ENCODE data around the gene MIPEP.
"Not testable (repeated sequence)": the region's sequence is repeated elsewhere in the genome, so short reads cannot be mapped to it uniquely, and the experiment has no call there.

The MIPEP gene

GRCh38 chr13:23749288-23749873 lies 139.8 kb downstream of the MIPEP start:
- TF ChIP-seq, protein P1, sequence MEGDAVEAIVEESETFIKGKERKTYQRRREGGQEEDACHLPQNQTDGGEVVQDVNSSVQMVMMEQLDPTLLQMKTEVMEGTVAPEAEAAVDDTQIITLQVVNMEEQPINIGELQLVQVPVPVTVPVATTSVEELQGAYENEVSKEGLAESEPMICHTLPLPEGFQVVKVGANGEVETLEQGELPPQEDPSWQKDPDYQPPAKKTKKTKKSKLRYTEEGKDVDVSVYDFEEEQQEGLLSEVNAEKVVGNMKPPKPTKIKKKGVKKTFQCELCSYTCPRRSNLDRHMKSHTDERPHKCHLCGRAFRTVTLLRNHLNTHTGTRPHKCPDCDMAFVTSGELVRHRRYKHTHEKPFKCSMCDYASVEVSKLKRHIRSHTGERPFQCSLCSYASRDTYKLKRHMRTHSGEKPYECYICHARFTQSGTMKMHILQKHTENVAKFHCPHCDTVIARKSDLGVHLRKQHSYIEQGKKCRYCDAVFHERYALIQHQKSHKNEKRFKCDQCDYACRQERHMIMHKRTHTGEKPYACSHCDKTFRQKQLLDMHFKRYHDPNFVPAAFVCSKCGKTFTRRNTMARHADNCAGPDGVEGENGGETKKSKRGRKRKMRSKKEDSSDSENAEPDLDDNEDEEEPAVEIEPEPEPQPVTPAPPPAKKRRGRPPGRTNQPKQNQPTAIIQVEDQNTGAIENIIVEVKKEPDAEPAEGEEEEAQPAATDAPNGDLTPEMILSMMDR (IDR thresholded peaks at IDR 0.05; ENCODE audit: low read depth, low read length): no peak
- no peak for TF ChIP-seq EZH2phosphoT487 (IDR thresholded peaks at IDR 0.05; ENCODE audit: low read depth)
- H3K4me3 ChIP-seq (ENCODE audit: low read length): no peak overlapping the region
- H3K27me3 ChIP-seq (ENCODE audit: low read depth, low read length): no peaks in the 10 kb centered on the region
- H3K27ac ChIP-seq (ENCODE audit: low read length): no peak overlapping the region
- no peaks in the 10 kb centered on the region for H3K79me2 ChIP-seq (ENCODE audit: low read length)
- H3K9ac ChIP-seq (ENCODE audit: low read length): no peak overlapping the region
- H3K9me3 ChIP-seq (ENCODE audit: insufficient read depth, low read length): no peaks in the 10 kb centered on the region
- no peak overlapping the region for H2AFZ ChIP-seq (ENCODE audit: low read depth, low read length)
- peaks cover 41% of the 10 kb centered on the region for H3K4me1 ChIP-seq (ENCODE audit: low read length)
- H3K36me3 ChIP-seq (replicated peaks; ENCODE audit: low read depth, low read length): peaks cover 3% of the 10 kb centered on the region
- no peak overlapping the region for H3K4me2 ChIP-seq (ENCODE audit: low read length)
- H4K20me1 ChIP-seq (ENCODE audit: insufficient read depth, low read length): no peaks in the 10 kb centered on the region

- Histone ChIP-seq H4K20me1 (ENCODE audit: insufficient read depth, low read length) (no peaks in the 10 kb centered on the region), H3K4me3 (ENCODE audit: low read length) (no peak overlapping the region), H3K9me3 (ENCODE audit: insufficient read depth, low read length) (no peaks in the 10 kb centered on the region), H3K27me3 (ENCODE audit: low read depth, low read length) (no peaks in the 10 kb centered on the region), H3K36me3 (replicated peaks; ENCODE audit: low read depth, low read length) (peaks cover 3% of the 10 kb centered on the region), H3K79me2 (ENCODE audit: low read length) (no peaks in the 10 kb centered on the region), H2AFZ (ENCODE audit: low read depth, low read length) (no peak overlapping the region), H3K4me1 (ENCODE audit: low read length) (peaks cover 36% of the 10 kb centered on the region), H3K27ac (ENCODE audit: low read length) (no peak overlapping the region), H3K9ac (ENCODE audit: low read length) (no peak overlapping the region), H3K4me2 (ENCODE audit: low read length) (no peak overlapping the region)
- TF ChIP-seq EZH2phosphoT487 (IDR thresholded peaks at IDR 0.05; ENCODE audit: low read depth): no peak
- TF ChIP-seq, protein P1 (IDR thresholded peaks at IDR 0.05; ENCODE audit: low read depth, low read length): no peak
Measured at GRCh38 chr13:23748109-23748990, 140.8 kb downstream of the MIPEP start.

GRCh38 chr13:23746141-23746540 lies 143.1 kb downstream of the MIPEP start:
- H4K20me1 ChIP-seq (ENCODE audit: insufficient read depth, low read length); H3K36me3 ChIP-seq (replicated peaks; ENCODE audit: low read depth, low read length); H2AFZ ChIP-seq (ENCODE audit: low read depth, low read length); H3K27ac ChIP-seq (ENCODE audit: low read length); H3K4me3 ChIP-seq (ENCODE audit: low read length); H3K4me2 ChIP-seq (ENCODE audit: low read length); H3K27me3 ChIP-seq (ENCODE audit: low read depth, low read length); H3K9ac ChIP-seq (ENCODE audit: low read length); H3K79me2 ChIP-seq (ENCODE audit: low read length); H3K9me3 ChIP-seq (ENCODE audit: insufficient read depth, low read length): not testable (repeated sequence)
- peaks cover 21% of the 10 kb centered on the region for H3K4me1 ChIP-seq (ENCODE audit: low read length)

DNA sequence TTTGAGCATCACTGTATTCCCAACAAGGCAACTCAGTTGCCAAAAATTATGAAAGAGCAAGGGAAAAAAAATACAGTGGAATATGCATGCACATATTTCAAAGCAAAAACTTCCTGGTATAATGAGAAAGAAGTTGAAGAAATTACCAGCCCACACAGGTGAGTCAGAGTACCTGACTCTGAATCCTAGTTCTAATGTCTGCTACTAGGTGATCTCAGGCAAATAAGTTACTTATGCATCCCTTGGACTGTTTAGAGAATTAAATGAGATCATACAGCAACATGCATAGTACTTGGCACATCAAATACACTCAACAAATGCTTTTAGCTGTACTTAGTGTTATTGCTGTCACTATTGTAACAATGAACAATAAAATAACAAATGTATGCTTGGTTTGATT lies 144.9 kb downstream of the MIPEP start:
- no peaks in the 10 kb centered on the region for H3K36me3 ChIP-seq (replicated peaks; ENCODE audit: low read depth, low read length)
- no peak overlapping the region for H3K27ac ChIP-seq (ENCODE audit: low read length)
- H3K9me3 ChIP-seq (ENCODE audit: insufficient read depth, low read length): no peaks in the 10 kb centered on the region
- no peak overlapping the region for H2AFZ ChIP-seq (ENCODE audit: low read depth, low read length)
- H3K27me3 ChIP-seq (ENCODE audit: low read depth, low read length): no peaks in the 10 kb centered on the region
- H3K79me2 ChIP-seq (ENCODE audit: low read length): no peaks in the 10 kb centered on the region
- no peak overlapping the region for H3K4me2 ChIP-seq (ENCODE audit: low read length)
- no peak overlapping the region for H3K9ac ChIP-seq (ENCODE audit: low read length)
- no peaks in the 10 kb centered on the region for H4K20me1 ChIP-seq (ENCODE audit: insufficient read depth, low read length)
- no peak for TF ChIP-seq EZH2phosphoT487 (IDR thresholded peaks at IDR 0.05; ENCODE audit: low read depth)
- no peak overlapping the region for H3K4me3 ChIP-seq (ENCODE audit: low read length)
- peaks cover 17% of the 10 kb centered on the region for H3K4me1 ChIP-seq (ENCODE audit: low read length)
